Stimulated activated CD8-positive, alpha-beta memory T cell treated with anti-CD3 and anti-CD28 coated beads, Interleukin-12 subunit alpha, Interleukin-12 subunit beta, amount 100 ng/mL, for 24 hours (primary cell): Measurements from ENCODE around the gene B4GALT1.
A peak's percentile ranks its signal among the peaks of the same experiment; 100 is the strongest.
"Not testable (repeated sequence)": the region's sequence is repeated elsewhere in the genome, so short reads cannot be mapped to it uniquely, and the experiment has no call there.

Experiments used
- DNase-seq: peaks from one replicate; pipeline ENCODE4 v3.0.0-alpha.2; 2020; ENCODE audit errors: extremely low read depth

Gene B4GALT1

GRCh38 chr9:33103501-33104281, 63.4 kb downstream of the B4GALT1 start:
- DNase-seq = no peak

GRCh38 chr9:33102551-33103210, 64.5 kb downstream of the B4GALT1 start:
- no peak for DNase-seq

- DNase-seq = no peak
Measured at GRCh38 chr9:33101104-33101951, 65.8 kb downstream of the B4GALT1 start.

DNA sequence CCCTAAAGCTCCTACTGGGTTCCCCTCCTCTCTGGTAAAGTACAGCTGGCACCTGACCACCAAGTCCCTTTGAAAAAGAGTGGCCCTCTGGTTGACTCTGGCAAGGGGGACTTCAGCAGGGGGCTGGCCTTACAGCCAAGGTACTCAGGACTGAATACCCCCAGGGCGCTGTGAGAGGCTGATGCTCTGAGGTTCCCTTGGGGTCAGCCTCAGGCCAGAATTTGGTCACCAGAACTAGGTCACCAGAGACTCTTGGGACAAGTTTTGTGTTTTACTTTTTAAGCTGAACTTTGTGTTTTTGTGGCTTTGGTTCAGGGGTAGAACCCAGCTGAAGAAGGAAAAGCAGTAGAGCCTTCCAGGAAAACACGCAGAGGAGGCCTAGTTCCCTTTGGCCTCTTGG, 67.4 kb downstream of the B4GALT1 start:
- DNase-seq = no peak

DNA sequence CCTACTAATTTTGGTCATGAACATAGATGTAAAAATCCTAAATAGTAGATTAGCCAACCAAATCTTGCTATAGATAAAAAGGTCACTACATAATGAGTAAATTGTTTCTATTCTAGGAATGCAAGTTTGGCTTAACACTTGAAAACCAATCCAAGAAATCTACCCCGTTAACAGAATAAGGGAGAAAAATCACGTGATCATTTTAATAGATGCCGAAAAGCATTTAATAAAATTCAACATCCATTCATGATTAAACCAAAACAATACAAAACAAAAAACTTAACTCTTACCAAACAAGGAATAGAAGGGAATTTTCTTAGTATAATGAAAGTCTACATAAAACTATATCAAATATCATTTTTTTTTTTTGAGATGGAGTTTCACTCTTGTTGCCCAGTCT, 69.9 kb downstream of the B4GALT1 start:
- DNase-seq = no peak

DNA sequence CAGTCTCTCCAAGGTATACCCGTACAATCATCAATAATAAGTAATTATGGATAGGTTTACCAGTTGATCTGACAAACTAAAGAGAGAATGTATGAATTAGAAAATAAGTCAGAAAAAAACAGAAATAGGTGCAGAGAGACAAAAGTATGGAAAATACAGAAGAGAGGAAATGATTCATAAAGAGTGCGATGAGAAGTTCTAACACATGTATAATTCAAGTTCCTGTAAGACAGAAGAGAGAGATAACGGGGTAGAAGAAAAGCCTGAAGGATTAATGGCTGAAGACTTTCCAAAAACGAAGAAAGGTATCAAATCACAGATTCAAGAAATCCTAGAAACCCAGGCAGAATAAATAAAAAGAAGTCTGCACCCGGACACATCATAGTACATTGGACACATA, 74.5 kb downstream of the B4GALT1 start:
- DNase-seq = no peak

- DNase-seq = not testable (repeated sequence)
Measured at GRCh38 chr9:33085672-33086071, 81.5 kb downstream of the B4GALT1 start.

GRCh38 chr9:33082538-33083326, 84.4 kb downstream of the B4GALT1 start:
- DNase-seq = no peak

- no peak for DNase-seq
Measured at GRCh38 chr9:33082128-33082527, 85.0 kb downstream of the B4GALT1 start.

DNA sequence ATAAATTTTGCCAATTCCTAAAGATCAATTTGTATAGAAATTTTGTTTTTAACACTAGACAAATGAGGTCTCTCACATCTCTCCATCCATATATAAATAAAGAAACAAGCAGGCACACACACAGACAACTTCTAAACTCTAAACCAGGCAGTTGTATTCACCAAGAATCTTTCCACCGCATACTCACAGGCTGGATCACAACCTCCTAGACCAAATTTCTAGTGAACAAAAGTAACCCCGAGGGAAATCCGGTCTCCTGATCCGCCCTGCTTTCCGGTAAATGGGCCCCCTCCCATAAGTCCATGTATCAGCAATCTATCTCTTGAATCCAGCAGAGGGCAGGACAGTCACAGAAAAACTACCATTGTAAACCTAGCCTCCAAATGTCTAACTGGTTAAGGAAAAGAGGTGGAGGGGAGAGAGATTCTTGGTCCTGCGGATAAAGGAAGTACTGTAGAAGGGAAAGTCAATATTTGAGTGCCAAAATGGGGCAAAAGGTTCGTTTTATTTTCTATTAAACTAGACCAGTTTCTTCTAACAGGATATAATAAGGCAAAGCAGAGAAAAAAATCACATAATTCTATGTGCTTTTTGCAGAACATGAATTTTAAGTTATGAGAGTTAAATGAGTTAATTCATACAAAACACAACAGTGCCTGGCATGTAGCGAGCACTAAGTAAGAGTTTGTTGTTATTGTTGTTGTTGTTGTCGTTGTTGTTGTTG, 85.8 kb downstream of the B4GALT1 start:
- DNase-seq = no peak

- DNase-seq = no peak
Measured at GRCh38 chr9:33080534-33080933, 86.6 kb downstream of the B4GALT1 start.

- peak; percentile 85 for DNase-seq
Measured at GRCh38 chr9:33076046-33077004, 90.8 kb downstream of the B4GALT1 start, which contains the start of gene SMU1. SMU1 (minus strand) TSS chr9:33076674; CDS start chr9:33076608, 66 bp downstream.

DNA sequence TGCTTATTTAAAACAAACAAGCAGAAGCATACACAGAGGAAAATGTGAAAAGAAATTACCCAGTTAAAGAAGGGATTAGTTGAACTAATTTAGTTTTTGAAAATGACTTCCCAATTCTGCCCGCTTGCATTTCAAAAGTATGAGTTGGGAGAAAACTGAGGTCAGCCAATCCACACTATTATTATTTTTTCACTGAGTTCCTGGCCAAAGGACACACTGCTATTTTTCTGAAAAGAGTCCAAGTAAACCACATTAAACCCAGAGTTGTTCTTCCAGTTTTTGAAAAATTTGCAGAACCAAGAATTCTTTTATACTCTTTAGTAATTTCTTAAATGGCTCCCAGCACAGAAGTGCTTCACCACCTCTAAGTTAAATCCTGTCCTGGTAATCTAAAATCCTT, 98.1 kb downstream of the B4GALT1 start:
- no peak for DNase-seq

- no peak for DNase-seq
Measured at GRCh38 chr9:33065157-33066076, 101.7 kb downstream of the B4GALT1 start.
